ENCODE data around the gene ARHGAP29. TPM values are rescaled to one million over a fixed set of nuclear protein-coding genes. Genes with fewer than 3 reads are reported as not detected.

The ARHGAP29 gene
- total and polyA plus RNA-seq, 2 of the 8 experiments (the other 6 are each of a cell fraction or from before 2014, with no cell fraction given) = 0.57 to 3.2 TPM

DNA sequence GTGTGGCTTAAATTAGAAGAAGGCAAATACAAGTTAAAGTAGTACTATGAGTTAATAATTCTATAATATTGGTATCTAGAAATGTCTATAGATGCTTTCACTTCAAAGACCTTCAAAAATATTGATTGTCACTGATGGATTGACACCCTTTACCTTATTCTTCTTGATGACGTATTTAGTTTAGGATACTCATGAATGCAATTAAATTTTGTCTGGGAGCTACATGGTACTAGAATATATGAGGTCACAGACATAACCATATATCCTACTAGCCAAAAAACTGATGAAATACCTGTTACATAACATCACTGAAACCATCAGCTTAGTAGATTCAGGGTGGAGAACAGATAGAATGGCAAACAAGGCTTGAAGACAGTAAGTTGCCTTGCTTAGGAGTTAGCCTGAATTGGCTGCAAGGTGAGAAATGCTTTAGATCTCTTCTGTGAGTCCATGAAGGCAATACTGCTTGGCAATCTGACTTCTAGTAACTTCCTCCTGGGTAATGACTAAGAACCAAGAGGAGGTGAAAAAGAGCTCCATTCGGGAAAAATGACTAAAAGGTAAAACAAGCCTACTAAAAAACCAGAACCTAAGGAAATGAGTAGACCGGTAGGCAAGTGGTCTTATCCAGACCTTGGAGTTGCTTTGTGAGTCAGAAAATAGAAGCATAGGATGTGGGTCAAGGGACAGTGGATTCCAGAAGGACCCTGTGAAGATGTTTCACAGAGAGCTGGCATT is 16.9 kb upstream of the ARHGAP29 start:
- Histone ChIP-seq H3K9ac (replicated peaks in 1 of 4; ENCODE audit: extremely low read depth in 1 of 4, low read depth in 3 of 4, low read length in 3 of 4) (no peak overlapping the region), H4K91ac (replicated peaks; ENCODE audit: insufficient read length, low read length) (no peak overlapping the region), H3K4me1 (replicated peaks in 1 of 4; ENCODE audit: control insufficient read depth in 3 of 4, insufficient read depth in 4 of 4, low read length in 3 of 4) (no peaks in the 10 kb centered on the region), H3K9me3 (ENCODE audit: insufficient read depth in 2 of 2, low read depth in 1 of 2, low read length in 1 of 2) (no peaks in the 10 kb centered on the region), H3K79me2 (ENCODE audit: control insufficient read depth in 1 of 2, insufficient read depth in 2 of 2, low read length in 2 of 2) (no peaks in the 10 kb centered on the region), H2BK12ac (ENCODE audit: low read depth, low read length) (no peak overlapping the region), H3K27me3 (replicated peaks in 1 of 4; ENCODE audit: control insufficient read depth in 3 of 4, extremely low read depth in 1 of 4, insufficient read depth in 3 of 4, low read length in 3 of 4) (peaks cover 26 to 62% (median 43%) of the 10 kb centered on the region in 4 experiments), H3K79me1 (ENCODE audit: low read depth, low read length) (no peaks in the 10 kb centered on the region), H2AFZ (ENCODE audit: low read length) (no peak overlapping the region), H2BK120ac (replicated peaks; ENCODE audit: low read depth, low read length) (no peak overlapping the region), H3K4me3 (ENCODE audit: extremely low read depth in 1 of 4, insufficient read depth in 2 of 4, low read depth in 3 of 4, low read length in 4 of 4) (no peak overlapping the region), H3K56ac (replicated peaks; ENCODE audit: insufficient read length, low read depth, low read length) (no peak overlapping the region), H4K8ac (ENCODE audit: extremely low read depth, insufficient read depth, low read length) (no peak overlapping the region), H3K18ac (ENCODE audit: extremely low read depth, low read length) (no peak overlapping the region), H2BK5ac (ENCODE audit: low read depth, low read length) (no peak overlapping the region), H2AK5ac (ENCODE audit: low read depth, low read length) (no peak overlapping the region), H3K4ac (replicated peaks; ENCODE audit: insufficient read length, low read depth, low read length) (no peak overlapping the region), H3K23me2 (ENCODE audit: low read depth, low read length) (no peaks in the 10 kb centered on the region), H4K20me1 (replicated peaks in 1 of 2; ENCODE audit: control insufficient read depth in 1 of 2, insufficient read depth in 2 of 2, low read length in 2 of 2) (peaks cover 0 to 1% of the 10 kb centered on the region in 2 experiments), H3K27ac (ENCODE audit: low read depth, low read length) (no peak overlapping the region), H3K4me2 (ENCODE audit: insufficient read depth in 1 of 2, low read depth in 2 of 2, low read length in 2 of 2) (no peak overlapping the region), H2BK15ac (ENCODE audit: low read length) (no peak overlapping the region), H3K23ac (ENCODE audit: insufficient read length) (no peak overlapping the region), H4K5ac (ENCODE audit: insufficient read length, low read depth, low read length) (no peak overlapping the region), H3K14ac (ENCODE audit: insufficient read length) (no peak overlapping the region), H2BK20ac (ENCODE audit: low read length) (no peak overlapping the region), H3K36me3 (ENCODE audit: control insufficient read depth in 2 of 4, insufficient read depth in 4 of 4, low read length in 3 of 4) (no peaks in the 10 kb centered on the region)
- no peak for DNase-seq (ENCODE audit: low read depth in 1 of 2, low spot score in 2 of 2)
- 75% methylated on average over 3 of the region's 3 CpGs; no CpG with 5 or more reads in 1 of the 2 experiments for WGBS, 2 experiments (ENCODE audit: extremely low coverage in 1 of 2, insufficient coverage in 1 of 2, insufficient read length in 1 of 2, insufficient replicate concordance in 2 of 2, low coverage in 1 of 2, low lambda C conversion rate in 2 of 2, missing lambda C conversion rate in 1 of 2)
- no peak for FAIRE-seq
- ChIA-PET POLR2A (ENCODE audit: partially characterized antibody) (interaction anchor here (1.2 kb wide), 1 partner anchor 227 kb away, joined by 3 read pairs; no protein-coding TSS in a partner anchor), CTCF (ENCODE audit: partially characterized antibody) (interaction anchor here (1.0 to 1.8 kb wide), 3 partner anchors 17 to 82 kb away, joined by 3 to 5 read pairs (median 4); partner anchors contain the start of gene ARHGAP29)
- no peak for TF ChIP-seq BRCA1 (IDR thresholded peaks at IDR 0.05; ENCODE audit: low read depth, low read length)
- TF ChIP-seq, protein P1, sequence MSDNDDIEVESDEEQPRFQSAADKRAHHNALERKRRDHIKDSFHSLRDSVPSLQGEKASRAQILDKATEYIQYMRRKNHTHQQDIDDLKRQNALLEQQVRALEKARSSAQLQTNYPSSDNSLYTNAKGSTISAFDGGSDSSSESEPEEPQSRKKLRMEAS (IDR thresholded peaks at IDR 0.05) = no peak
- TF ChIP-seq CTBP2 (IDR thresholded peaks at IDR 0.05; ENCODE audit: borderline replicate concordance, insufficient read depth, insufficient read length, low read length) = no peak
- TF ChIP-seq EP300 (IDR thresholded peaks at IDR 0.05; ENCODE audit: borderline replicate concordance in 1 of 2, low read depth in 2 of 2, low read length in 2 of 2) = no peak
- TF ChIP-seq NANOG (IDR thresholded peaks at IDR 0.05; ENCODE audit: insufficient read depth, low read depth, low read length, poor library complexity, severe bottlenecking) = no peak
- no peak for TF ChIP-seq RNF2 (IDR thresholded peaks at IDR 0.05; ENCODE audit: borderline replicate concordance, low read depth, low read length, missing control alignments, poor library complexity, severe bottlenecking)
